Subcutaneous abdominal adipose tissue (tissue), 5 donors: ENCODE data around the gene KCTD10.

ENCODE experiments used
- H3K27ac ChIP-seq: one replicate; pipeline ENCODE4 v1.7.0; 2013; ENCODE audit warnings: low read depth, mild to moderate bottlenecking, inconsistent platforms, low read length, moderate library complexity
- H3K27me3 ChIP-seq, 5 donors: one replicate each; pipeline ENCODE4 v1.7.0; 2013; ENCODE audit warnings: low read length in 5 of 5, inconsistent platforms in 1 of 5; ENCODE audit not compliant: control insufficient read depth in 5 of 5, insufficient read depth in 4 of 5
- H3K36me3 ChIP-seq, 5 donors: one replicate each; pipeline ENCODE4 v1.7.0; 2013; ENCODE audit warnings: low read length in 5 of 5; ENCODE audit not compliant: control insufficient read depth in 5 of 5, insufficient read depth in 5 of 5
- H3K4me1 ChIP-seq, 5 donors: one replicate each; pipeline ENCODE4 v1.7.0; 2013; ENCODE audit warnings: low read length in 5 of 5, mild to moderate bottlenecking in 3 of 5, moderate library complexity in 1 of 5; ENCODE audit not compliant: control insufficient read depth in 5 of 5, insufficient read depth in 5 of 5
- H3K4me3 ChIP-seq, 5 donors: one replicate each; pipeline ENCODE4 v1.7.0; 2013; ENCODE audit warnings: low read length in 5 of 5, low read depth in 1 of 5
- H3K9ac ChIP-seq, 5 donors: one replicate each; pipeline ENCODE4 v1.7.0; 2013; ENCODE audit warnings: low read length in 5 of 5, mild to moderate bottlenecking in 4 of 5, moderate library complexity in 3 of 5
- H3K9me3 ChIP-seq, 5 donors: one replicate each; pipeline ENCODE4 v1.7.0; 2013; ENCODE audit warnings: low read length in 5 of 5; ENCODE audit not compliant: control insufficient read depth in 5 of 5
- donor health status: healthy.
- donor health status: healthy.
- donor health status: healthy.
- donor health status: healthy.
- donor health status: healthy.

Gene KCTD10

DNA sequence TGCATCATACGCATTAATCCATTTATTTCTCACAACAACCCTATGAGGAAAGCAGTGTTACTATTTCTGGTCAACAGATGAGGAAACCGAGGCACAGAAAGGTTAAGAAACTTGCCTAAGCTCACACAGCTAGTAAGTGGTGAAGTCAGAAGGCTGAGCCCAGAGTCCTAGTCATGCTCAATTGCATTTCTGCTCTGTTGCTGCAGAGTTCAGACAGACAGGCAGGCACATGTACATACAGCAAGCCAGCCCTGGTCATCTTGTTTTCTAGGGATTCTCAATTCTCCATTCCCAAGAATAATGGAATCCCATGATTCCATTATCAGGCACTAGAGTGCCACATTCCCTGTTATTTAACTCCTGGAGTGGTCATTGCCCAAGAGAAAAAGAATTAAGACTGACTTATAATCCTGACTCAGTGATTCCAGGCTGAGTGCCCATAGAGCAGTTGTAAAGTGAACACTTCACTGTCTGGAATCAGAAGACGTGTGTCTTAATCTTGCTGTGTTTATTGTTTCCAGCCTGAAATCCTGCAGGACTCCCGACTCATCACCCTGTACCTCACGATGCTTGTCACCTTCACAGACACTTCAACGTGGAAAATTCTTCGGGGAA lies 11.1 kb upstream of the KCTD10 start:
- no peaks in the 10 kb centered on the region for H3K27me3 ChIP-seq
- H3K36me3 ChIP-seq = peaks cover 44 to 96% (median 93%) of the 10 kb centered on the region in 5 donors
- H3K9me3 ChIP-seq = no peaks in the 10 kb centered on the region
- no peak overlapping the region for H3K4me3 ChIP-seq
- H3K4me1 ChIP-seq = peaks cover 0 to 27% (median 15%) of the 10 kb centered on the region in 5 donors
- no peak overlapping the region for H3K27ac ChIP-seq
- H3K9ac ChIP-seq = no peak overlapping the region

DNA sequence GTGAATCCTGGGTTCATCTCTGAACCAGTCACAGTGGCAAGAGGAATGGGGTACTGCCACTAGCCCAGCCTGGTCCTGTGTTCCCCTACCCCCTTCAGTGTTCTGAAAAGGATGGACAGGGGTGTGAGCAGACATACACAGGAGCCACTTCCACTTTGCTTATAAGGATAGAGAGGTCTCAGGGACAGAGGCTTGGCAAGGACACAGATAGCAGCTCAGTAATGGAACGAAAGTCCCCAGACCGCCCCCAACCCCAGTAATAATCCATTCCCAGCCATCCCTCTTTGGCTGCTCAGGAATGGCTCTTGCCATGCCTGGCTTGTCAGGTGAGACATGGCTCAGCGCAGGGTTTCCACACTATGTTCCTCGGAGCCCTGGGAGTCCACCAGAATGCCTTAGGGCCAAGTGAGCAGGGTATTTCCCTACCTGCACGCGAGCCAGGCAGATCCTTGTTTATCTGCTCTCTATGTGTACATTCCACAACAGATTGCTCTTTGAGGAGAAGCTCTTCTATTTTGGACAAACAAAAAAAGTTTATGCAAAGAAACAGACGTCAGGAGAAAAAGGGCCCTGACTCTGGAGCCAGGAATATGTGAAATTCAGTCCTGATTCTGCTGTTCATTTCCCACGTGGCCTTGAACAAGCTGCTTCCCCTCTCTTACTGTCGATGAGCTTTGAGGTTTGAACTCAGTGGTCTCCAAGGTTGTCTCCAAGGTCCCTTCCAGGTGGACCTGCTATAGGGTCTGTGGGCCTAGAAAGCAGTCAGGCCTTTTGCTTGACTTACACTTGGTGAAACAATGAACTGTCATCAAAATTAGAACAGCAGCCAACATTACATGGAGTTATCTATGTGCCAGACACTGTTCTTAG lies 10.3 kb upstream of the KCTD10 start:
- Histone ChIP-seq H3K27me3 (no peaks in the 10 kb centered on the region), H3K36me3 (peaks cover 49 to 95% (median 90%) of the 10 kb centered on the region in 5 donors), H3K27ac (no peak overlapping the region), H3K4me3 (no peak overlapping the region), H3K9ac (no peak overlapping the region), H3K9me3 (no peaks in the 10 kb centered on the region), H3K4me1 (peaks cover 0 to 27% (median 15%) of the 10 kb centered on the region in 5 donors)

DNA sequence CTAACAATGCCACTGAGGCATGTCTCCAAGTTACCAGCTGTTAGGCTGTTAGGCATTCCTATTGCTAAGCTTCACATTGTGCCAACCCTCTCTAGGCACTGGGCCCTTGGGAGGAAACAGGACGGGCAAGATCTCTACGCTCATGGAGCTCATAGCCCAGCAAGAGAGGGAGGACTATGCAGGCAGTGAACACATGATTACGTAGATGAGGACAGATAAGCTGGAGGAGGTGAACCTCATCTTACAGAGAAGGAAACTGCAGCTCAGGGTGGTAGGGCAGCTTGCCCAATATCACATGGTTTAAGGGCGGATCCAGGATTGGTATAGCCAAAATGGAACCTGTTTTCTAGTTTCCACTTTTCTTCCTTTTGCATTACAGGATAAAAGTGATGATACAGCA lies 8.1 kb upstream of the KCTD10 start:
- no peak overlapping the region for H3K27ac ChIP-seq
- no peaks in the 10 kb centered on the region for H3K9me3 ChIP-seq
- H3K36me3 ChIP-seq = peaks cover 41 to 75% (median 70%) of the 10 kb centered on the region in 5 donors
- no peak overlapping the region for H3K9ac ChIP-seq
- peaks cover 0 to 12% (median 6%) of the 10 kb centered on the region in 5 donors for H3K4me1 ChIP-seq
- H3K27me3 ChIP-seq = no peaks in the 10 kb centered on the region
- H3K4me3 ChIP-seq = no peak overlapping the region

DNA sequence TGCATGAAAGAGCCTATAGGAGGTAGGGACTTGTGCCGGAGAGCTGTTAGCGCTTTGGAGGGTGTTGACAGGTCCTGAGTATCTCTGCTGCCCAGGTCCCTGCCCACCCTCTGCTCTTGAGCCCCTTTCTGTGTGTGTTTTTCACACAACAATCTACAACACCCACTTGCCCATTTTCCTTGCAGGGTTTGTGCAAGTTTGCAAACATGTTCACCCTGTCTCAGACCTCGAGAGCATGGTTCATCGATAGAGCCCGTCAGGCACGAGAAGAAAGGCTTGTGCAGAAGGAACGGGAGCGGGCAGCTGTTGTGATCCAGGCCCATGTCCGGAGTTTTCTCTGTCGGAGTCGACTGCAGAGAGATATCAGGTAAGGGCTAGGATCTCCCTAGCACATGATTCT lies 6.2 kb upstream of the KCTD10 start:
- H3K9ac ChIP-seq = no peak overlapping the region
- no peaks in the 10 kb centered on the region for H3K9me3 ChIP-seq
- H3K36me3 ChIP-seq = peaks cover 32 to 56% (median 52%) of the 10 kb centered on the region in 5 donors
- H3K27ac ChIP-seq = no peak overlapping the region
- no peaks in the 10 kb centered on the region for H3K27me3 ChIP-seq
- H3K4me3 ChIP-seq = no peak overlapping the region
- H3K4me1 ChIP-seq = peaks cover 0 to 14% (median 13%) of the 10 kb centered on the region in 5 donors

DNA sequence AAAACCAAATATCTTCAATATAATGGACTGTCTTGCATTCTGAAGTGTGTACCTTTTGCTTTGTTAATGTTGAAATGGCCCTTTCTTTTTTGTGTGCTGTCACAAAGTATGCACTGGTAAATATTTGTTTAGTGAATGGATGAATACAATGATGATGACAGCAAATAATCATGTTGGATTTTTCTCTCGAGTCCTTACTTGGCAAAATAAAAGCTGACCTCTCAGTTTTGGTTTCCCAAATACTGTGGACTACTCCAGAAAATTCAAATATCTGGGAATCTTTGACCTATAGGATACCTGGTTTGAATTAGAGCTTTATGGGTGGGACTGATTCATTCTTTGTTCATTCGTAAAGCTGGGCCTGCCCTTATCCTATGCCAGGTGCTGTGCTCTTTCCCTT lies 5.8 kb upstream of the KCTD10 start:
- Histone ChIP-seq H3K36me3 (peaks cover 27 to 52% (median 47%) of the 10 kb centered on the region in 5 donors), H3K4me1 (peaks cover 0 to 19% (median 18%) of the 10 kb centered on the region in 5 donors), H3K9ac (no peak overlapping the region), H3K9me3 (no peaks in the 10 kb centered on the region), H3K4me3 (no peak overlapping the region), H3K27ac (no peak overlapping the region), H3K27me3 (no peaks in the 10 kb centered on the region)

DNA sequence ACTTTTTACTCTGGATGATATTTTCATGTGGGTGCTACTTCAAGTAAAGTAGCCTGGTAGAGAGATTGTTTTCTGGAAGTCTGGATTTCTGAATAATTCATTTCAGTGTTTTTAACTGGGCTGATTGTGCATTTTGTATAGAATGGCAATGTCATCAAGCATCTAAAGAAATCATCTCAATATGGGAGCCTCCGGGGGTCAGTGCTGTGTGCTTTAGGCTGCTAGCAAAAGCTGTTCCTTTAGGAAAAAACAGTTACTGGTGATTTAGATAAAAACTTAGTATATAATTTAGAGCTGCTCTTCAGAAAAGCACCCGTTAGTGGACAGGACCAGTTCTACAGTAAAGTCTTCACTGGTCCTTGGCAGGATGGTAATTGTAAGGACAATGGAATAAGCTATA lies 5.4 kb upstream of the KCTD10 start:
- peaks cover 0 to 22% (median 19%) of the 10 kb centered on the region in 5 donors for H3K4me1 ChIP-seq
- H3K27ac ChIP-seq = no peak overlapping the region
- H3K9me3 ChIP-seq = no peaks in the 10 kb centered on the region
- H3K27me3 ChIP-seq = no peaks in the 10 kb centered on the region
- no peak overlapping the region for H3K4me3 ChIP-seq
- no peak overlapping the region for H3K9ac ChIP-seq
- H3K36me3 ChIP-seq = peaks cover 26 to 48% (median 43%) of the 10 kb centered on the region in 5 donors

DNA sequence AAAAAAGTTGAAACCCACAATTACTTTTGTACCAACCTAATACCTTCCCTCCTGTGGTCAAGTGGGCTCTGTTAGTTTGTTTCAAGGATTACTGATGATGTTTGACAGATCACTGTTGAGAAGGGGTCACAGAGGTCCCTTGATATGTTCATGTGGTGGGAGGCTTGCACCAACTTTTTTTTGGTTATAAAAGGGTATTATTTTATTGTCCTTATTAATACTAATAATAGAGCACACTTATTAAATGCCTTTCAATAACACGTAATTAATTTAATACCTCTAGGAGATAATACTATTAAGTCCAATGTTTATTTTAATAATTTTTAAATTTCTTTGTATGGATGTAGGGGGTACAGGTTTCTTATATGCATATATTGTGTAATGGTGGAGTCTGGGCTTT lies 4.8 kb upstream of the KCTD10 start:
- Histone ChIP-seq H3K36me3 (peaks cover 25 to 42% (median 37%) of the 10 kb centered on the region in 5 donors), H3K27me3 (no peaks in the 10 kb centered on the region), H3K9me3 (no peaks in the 10 kb centered on the region), H3K4me1 (peaks cover 0 to 22% (median 19%) of the 10 kb centered on the region in 5 donors), H3K27ac (no peak overlapping the region), H3K9ac (no peak overlapping the region), H3K4me3 (no peak overlapping the region)

DNA sequence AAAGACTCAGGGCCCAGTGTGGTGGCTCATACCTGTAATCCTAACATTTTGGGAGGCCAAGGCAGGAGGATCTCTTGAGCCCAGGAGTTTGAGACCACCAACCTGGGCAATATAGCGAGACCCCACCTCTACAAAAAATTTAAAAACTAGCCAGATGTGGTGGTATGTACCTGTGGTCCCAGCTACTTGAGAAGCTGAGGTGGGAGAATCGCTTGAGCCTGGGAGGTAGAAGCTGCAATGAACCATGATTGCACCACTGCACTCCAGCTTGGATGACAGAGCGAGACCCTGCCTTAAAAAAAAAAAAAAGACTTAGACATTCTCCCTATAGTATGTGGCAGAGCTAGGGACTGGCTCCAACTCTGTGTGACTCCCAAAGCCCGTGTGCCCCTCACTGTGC lies 3.3 kb upstream of the KCTD10 start:
- H3K9ac ChIP-seq = no peak overlapping the region
- H3K9me3 ChIP-seq = no peaks in the 10 kb centered on the region
- no peak overlapping the region for H3K4me3 ChIP-seq
- peaks cover 4 to 37% (median 33%) of the 10 kb centered on the region in 5 donors for H3K4me1 ChIP-seq
- H3K36me3 ChIP-seq = peaks cover 12 to 27% (median 22%) of the 10 kb centered on the region in 5 donors
- H3K27ac ChIP-seq = no peak overlapping the region
- H3K27me3 ChIP-seq = no peaks in the 10 kb centered on the region

DNA sequence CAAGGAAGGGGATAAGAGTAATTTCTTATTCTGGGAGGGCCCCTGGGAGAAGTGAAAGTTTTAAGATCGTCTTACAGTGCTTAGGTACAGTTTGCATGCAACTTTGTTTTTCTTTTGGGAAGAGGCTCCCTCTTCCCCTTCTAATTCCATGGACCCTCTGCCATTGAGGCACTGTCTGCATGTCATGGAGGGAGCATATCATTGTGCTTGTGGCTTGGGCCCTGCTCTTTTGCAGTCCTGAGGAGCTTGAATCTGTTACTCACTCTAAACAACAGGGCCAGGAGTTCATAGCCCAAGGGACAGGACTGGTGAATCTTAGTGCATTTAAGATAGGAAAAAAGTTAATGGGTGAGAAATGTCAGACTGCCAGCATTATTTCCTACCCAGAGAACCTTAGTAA lies 2.7 kb upstream of the KCTD10 start:
- Histone ChIP-seq H3K27me3 (no peaks in the 10 kb centered on the region), H3K4me1 (peaks cover 4 to 43% (median 39%) of the 10 kb centered on the region in 5 donors), H3K9me3 (no peaks in the 10 kb centered on the region), H3K9ac (no peak overlapping the region), H3K36me3 (peaks cover 11 to 21% (median 16%) of the 10 kb centered on the region in 5 donors), H3K4me3 (no peak overlapping the region), H3K27ac (no peak overlapping the region)

DNA sequence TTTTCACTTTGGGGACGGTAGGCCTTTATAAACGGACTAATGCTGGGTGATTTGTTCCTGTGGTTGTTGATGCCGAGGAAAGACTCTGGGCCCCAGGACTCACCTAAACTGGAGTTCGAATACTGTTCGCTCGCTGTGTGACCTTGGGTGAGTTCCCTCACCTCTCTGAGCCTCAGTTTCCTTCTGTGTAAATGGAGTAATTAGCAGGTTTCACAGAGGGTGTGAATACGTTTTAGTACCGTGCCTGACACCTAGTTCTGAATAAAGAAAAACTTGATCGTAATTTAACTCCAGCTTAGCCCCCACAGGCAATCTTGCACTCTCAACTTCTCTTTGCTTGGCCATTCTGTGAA lies 839 bp upstream of the KCTD10 start:
- Histone ChIP-seq H3K4me3 (peak overlapping the region; percentile 78 to 100 (median 90)), H3K27me3 (no peaks in the 10 kb centered on the region), H3K9ac (peak overlapping the region; percentile 97 to 99 (median 98)), H3K4me1 (peaks cover 7 to 54% (median 48%) of the 10 kb centered on the region in 5 donors), H3K27ac (peak overlapping the region; percentile 96), H3K9me3 (no peaks in the 10 kb centered on the region), H3K36me3 (peaks cover 2 to 4% (median 3%) of the 10 kb centered on the region in 5 donors)
